Stimulated activated memory B cell treated with anti-CD40 and anti-IgM and Interleukin-4, amounts not matched to agents 10 μg/mL and 1 μg/mL and 100 μg/mL, for 72 hours (primary cell): ENCODE measurements around the gene FAM20A.
"Not testable (repeated sequence)": the region's sequence is repeated elsewhere in the genome, so short reads cannot be mapped to it uniquely, and the experiment has no call there.

ENCODE experiments used
- ATAC-seq: fragments of 150-1000 bp; cut with Tn5 transposase; 2 replicates; pipeline ENCODE4 v1.10.0; 2021
- H3K27ac Mint-ChIP-seq: one replicate; pipeline ENCODE4 v1.8.0; 2022; ENCODE audit warnings: mild to moderate bottlenecking, mixed read lengths
- H3K27me3 Mint-ChIP-seq: one replicate; pipeline ENCODE4 v1.8.0; 2022; ENCODE audit warnings: mixed read lengths
- H3K36me3 Mint-ChIP-seq: one replicate; pipeline ENCODE4 v1.8.0; 2022; ENCODE audit warnings: mixed read lengths
- H3K4me1 Mint-ChIP-seq: one replicate; pipeline ENCODE4 v1.8.0; 2022; ENCODE audit warnings: mixed read lengths
- H3K4me3 Mint-ChIP-seq: one replicate; pipeline ENCODE4 v1.8.0; 2022; ENCODE audit warnings: mild to moderate bottlenecking, moderate library complexity, mixed read lengths
- H3K9me3 Mint-ChIP-seq: one replicate; pipeline ENCODE4 v1.8.0; 2022; ENCODE audit warnings: mixed read lengths

The FAM20A gene

DNA sequence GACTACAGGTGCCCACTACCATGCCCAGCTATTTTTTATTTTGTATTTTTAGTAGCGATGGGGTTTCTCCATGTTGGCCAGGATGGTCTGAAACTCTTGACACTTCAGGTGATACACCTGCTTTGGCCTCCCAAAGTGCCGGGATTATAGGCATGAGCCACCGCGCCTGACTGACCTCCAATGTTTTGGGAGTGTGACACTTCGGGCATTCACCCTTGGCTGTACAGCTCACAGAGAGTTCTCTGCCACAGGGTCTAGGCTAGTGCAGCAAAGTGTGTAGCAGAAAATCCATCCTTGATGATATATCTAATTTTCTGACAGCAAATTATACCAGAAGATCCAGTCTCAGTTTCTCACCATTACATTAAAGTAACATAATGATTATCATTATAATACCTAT is 14.1 kb downstream of the FAM20A start:
- Mint-ChIP-seq H3K27ac (no peak overlapping the region), H3K4me1 (no peaks in the 10 kb centered on the region), H3K36me3 (peaks cover 6% of the 10 kb centered on the region), H3K9me3 (no peaks in the 10 kb centered on the region), H3K27me3 (peaks cover 21% of the 10 kb centered on the region), H3K4me3 (no peak overlapping the region)
- ATAC-seq, result no peak

- no peak for ATAC-seq
- H3K27me3 Mint-ChIP-seq, result peaks cover 17% of the 10 kb centered on the region
- no peaks in the 10 kb centered on the region for H3K4me1 Mint-ChIP-seq
- H3K9me3 Mint-ChIP-seq, result no peaks in the 10 kb centered on the region
- H3K36me3 Mint-ChIP-seq, result peaks cover 6% of the 10 kb centered on the region
- H3K4me3 Mint-ChIP-seq, result no peak overlapping the region
- H3K27ac Mint-ChIP-seq, result no peak overlapping the region
Observed at GRCh38 chr17:68585643-68586042, 15.5 kb downstream of the FAM20A start.

DNA sequence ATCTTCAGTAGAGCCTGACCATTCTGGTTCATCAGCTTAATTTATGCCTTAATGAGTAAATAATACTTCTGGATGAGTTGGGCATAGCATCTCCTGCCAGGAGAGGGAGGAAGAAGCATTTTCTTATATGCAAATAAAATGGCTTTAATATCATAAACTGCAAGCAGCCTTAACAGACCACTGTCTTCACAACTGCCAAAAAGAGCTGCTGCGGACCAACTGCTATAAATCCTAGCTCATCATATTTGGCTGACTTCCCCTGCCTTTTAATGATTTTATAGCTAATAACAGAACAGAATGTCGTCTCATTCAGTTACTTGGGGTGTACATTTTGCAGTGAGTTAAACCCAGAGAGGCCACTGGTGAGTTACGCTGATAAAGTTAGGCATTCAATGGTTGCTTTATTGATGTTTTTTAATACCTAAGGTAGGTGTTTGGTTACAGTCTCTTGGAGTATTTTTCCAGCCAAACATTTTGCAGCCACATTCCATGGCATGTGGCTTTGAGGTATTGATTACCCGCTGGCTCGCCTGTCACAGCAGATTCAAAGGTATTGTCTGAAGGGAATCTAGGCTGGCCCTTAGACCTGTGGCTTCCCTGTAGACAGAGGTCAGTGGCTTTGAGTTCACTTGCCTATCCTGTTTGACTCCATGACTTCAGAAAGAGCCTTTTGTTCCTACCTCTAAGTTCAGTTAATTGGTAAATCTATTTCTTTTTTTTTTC is 16.4 kb downstream of the FAM20A start:
- Mint-ChIP-seq H3K36me3 (peaks cover 6% of the 10 kb centered on the region), H3K9me3 (no peaks in the 10 kb centered on the region), H3K27ac (no peak overlapping the region), H3K4me3 (no peak overlapping the region), H3K27me3 (peaks cover 17% of the 10 kb centered on the region), H3K4me1 (no peaks in the 10 kb centered on the region)
- ATAC-seq, result no peak

DNA sequence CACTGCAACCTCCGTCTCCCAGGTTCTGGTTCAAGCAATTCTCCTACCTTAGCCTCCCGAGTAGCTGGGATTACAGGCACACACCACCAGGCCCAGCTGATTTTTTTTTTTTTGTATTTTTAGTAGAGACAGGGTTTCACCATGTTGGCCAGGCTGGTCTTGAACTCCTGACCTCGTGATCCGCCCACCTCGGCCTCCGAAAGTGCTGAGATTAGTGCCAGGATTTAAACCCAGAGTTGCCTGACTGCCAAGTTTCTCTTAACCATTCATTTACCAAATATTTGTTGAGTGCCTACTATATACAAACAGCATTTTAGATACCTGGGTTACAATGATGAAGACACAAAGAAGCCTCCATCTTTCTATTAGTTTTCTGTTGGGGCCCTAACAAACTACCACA is 18.3 kb downstream of the FAM20A start:
- not testable (repeated sequence) for H3K36me3 Mint-ChIP-seq, H3K4me3 Mint-ChIP-seq, H3K9me3 Mint-ChIP-seq, ATAC-seq, H3K27ac Mint-ChIP-seq, H3K4me1 Mint-ChIP-seq
- H3K27me3 Mint-ChIP-seq, result peaks cover 17% of the 10 kb centered on the region

- Mint-ChIP-seq H3K27ac (no peak overlapping the region), H3K36me3 (no peaks in the 10 kb centered on the region), H3K27me3 (peaks cover 14% of the 10 kb centered on the region), H3K4me1 (no peaks in the 10 kb centered on the region), H3K4me3 (no peak overlapping the region), H3K9me3 (no peaks in the 10 kb centered on the region)
- no peak for ATAC-seq
Observed at GRCh38 chr17:68581863-68582645, 19.1 kb downstream of the FAM20A start.

DNA sequence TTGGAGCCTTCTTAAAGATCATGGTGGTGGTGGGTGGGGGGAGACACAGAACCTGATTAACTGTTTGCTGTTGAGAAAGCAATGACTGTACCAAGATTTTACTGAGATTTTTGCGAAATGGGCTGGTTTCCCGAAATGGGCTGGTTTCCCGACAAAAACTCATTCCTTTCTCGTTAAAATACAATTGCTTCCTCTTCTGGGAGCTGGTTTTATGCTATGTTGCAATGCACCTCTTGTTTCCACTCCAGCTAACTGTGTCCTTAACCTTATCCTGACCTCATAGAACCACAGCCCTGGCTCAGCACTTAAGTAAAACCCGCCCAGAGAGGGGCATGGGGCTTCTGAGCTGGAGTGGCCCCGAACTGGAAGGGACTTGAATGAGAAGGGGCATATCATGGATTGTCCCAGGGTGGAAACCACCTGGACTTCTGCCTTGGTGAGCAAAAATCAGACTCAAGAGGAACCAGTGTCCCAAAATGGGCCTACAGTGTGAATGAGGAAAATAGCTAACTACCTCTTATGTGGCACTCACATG is 20.9 kb downstream of the FAM20A start:
- no peak for ATAC-seq
- Mint-ChIP-seq H3K27me3 (peaks cover 9% of the 10 kb centered on the region), H3K27ac (no peak overlapping the region), H3K4me3 (no peak overlapping the region), H3K36me3 (no peaks in the 10 kb centered on the region), H3K4me1 (no peaks in the 10 kb centered on the region), H3K9me3 (no peaks in the 10 kb centered on the region)

DNA sequence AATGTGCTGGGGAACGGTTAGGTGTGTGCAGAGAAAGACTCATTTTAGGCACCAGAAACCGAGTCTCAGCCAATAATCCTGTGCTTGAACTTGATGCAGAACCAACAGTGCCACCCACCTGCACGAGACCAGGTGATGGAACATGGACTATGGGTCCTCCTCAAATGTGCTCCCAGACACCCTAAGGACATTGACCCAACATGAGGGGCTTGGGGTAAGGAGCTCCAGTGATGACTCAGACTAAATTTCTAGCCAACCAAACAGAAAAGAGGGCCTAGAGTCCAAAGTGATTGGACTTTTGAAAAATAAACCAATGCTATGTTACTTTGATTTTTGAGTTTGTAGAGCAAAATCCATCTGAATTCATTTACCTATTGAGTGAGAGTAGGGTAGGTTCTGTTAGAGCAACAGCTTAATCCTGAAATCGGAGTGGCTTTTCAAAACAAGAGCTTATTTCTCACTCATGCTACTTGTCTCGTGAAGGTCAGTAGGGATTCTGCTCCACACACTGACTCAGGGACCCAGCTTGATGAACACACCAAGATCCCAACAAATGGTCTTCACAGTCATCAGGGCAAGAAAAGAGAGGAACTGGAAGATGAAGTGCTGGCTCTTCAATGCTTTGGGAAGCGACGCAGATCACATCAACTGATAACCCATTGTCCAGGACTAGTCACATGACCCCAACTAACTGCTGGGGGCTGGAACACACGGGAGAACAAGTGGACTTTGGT is 21.8 kb downstream of the FAM20A start:
- H3K9me3 Mint-ChIP-seq, result no peaks in the 10 kb centered on the region
- no peak overlapping the region for H3K4me3 Mint-ChIP-seq
- ATAC-seq, result no peak
- no peaks in the 10 kb centered on the region for H3K4me1 Mint-ChIP-seq
- H3K36me3 Mint-ChIP-seq, result no peaks in the 10 kb centered on the region
- H3K27me3 Mint-ChIP-seq, result peaks cover 9% of the 10 kb centered on the region
- no peak overlapping the region for H3K27ac Mint-ChIP-seq

GRCh38 chr17:68578236-68578635 is 22.9 kb downstream of the FAM20A start:
- no peaks in the 10 kb centered on the region for H3K4me1 Mint-ChIP-seq
- H3K4me3 Mint-ChIP-seq, result no peak overlapping the region
- no peaks in the 10 kb centered on the region for H3K9me3 Mint-ChIP-seq
- H3K36me3 Mint-ChIP-seq, result no peaks in the 10 kb centered on the region
- H3K27ac Mint-ChIP-seq, result no peak overlapping the region
- no peak for ATAC-seq
- peaks cover 9% of the 10 kb centered on the region for H3K27me3 Mint-ChIP-seq

- no peak for ATAC-seq
- H3K36me3 Mint-ChIP-seq, result no peaks in the 10 kb centered on the region
- no peak overlapping the region for H3K4me3 Mint-ChIP-seq
- no peaks in the 10 kb centered on the region for H3K4me1 Mint-ChIP-seq
- H3K27ac Mint-ChIP-seq, result no peak overlapping the region
- H3K27me3 Mint-ChIP-seq, result peaks cover 9% of the 10 kb centered on the region
- no peaks in the 10 kb centered on the region for H3K9me3 Mint-ChIP-seq
Observed at GRCh38 chr17:68577497-68577821, 23.7 kb downstream of the FAM20A start.

DNA sequence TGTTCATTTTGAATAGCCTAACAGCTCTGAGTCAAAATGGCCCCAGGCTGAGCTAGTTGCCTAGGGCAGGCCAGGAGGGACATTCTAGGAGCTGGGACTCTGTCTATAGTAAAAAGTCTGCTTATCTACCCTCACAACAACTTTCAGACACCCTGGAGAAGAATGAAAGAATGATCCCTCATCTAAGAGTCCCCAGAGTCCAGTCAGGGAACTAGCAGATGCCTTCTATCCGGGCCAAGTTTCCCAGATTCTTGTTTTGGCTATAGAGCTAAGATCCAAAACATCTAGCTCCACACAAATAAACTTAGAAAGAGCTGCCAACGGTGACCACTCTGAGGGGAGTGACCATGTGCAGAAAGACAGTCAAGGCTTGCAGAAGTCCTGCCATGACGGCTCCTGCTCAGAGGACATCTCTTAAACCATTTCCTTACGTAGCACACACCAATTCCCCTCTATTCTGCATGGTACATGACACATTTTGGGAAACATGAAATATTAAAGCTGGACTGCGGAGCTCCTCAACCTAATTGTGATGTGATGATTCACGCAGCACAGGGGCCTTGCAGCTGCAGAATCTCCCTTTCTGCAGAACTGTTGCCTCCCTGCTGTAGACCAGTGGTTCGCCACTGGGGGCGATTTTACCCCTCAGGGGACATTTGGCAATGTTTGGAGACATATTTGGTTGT is 24.2 kb downstream of the FAM20A start:
- no peaks in the 10 kb centered on the region for H3K36me3 Mint-ChIP-seq

GRCh38 chr17:68576137-68576536 is 25.0 kb downstream of the FAM20A start:
- H3K9me3 Mint-ChIP-seq, result no peaks in the 10 kb centered on the region
- no peaks in the 10 kb centered on the region for H3K4me1 Mint-ChIP-seq
- no peaks in the 10 kb centered on the region for H3K36me3 Mint-ChIP-seq
- no peak for ATAC-seq
- H3K27me3 Mint-ChIP-seq, result peaks cover 3% of the 10 kb centered on the region
- H3K4me3 Mint-ChIP-seq, result no peak overlapping the region
- H3K27ac Mint-ChIP-seq, result no peak overlapping the region

More for the DNA sequence above, 24.2 kb downstream of the FAM20A start:
- Mint-ChIP-seq H3K27ac (no peak overlapping the region), H3K27me3 (peaks cover 9% of the 10 kb centered on the region), H3K4me3 (no peak overlapping the region), H3K9me3 (no peaks in the 10 kb centered on the region), H3K4me1 (no peaks in the 10 kb centered on the region)
- ATAC-seq, result no peak

- no peak for ATAC-seq
- no peak overlapping the region for H3K27ac Mint-ChIP-seq
- no peaks in the 10 kb centered on the region for H3K9me3 Mint-ChIP-seq
- H3K4me1 Mint-ChIP-seq, result no peaks in the 10 kb centered on the region
- H3K27me3 Mint-ChIP-seq, result no peaks in the 10 kb centered on the region
- H3K36me3 Mint-ChIP-seq, result no peaks in the 10 kb centered on the region
- H3K4me3 Mint-ChIP-seq, result no peak overlapping the region
Observed at GRCh38 chr17:68573338-68573737, 27.8 kb downstream of the FAM20A start.

- Mint-ChIP-seq H3K27ac (no peak overlapping the region), H3K36me3 (no peaks in the 10 kb centered on the region), H3K4me1 (no peaks in the 10 kb centered on the region), H3K27me3 (no peaks in the 10 kb centered on the region), H3K4me3 (no peak overlapping the region), H3K9me3 (no peaks in the 10 kb centered on the region)
- no peak for ATAC-seq
Observed at GRCh38 chr17:68572138-68572842, 28.9 kb downstream of the FAM20A start.

GRCh38 chr17:68570526-68570925 is 30.6 kb downstream of the FAM20A start:
- H3K27ac Mint-ChIP-seq, result no peak overlapping the region
- H3K36me3 Mint-ChIP-seq, result no peaks in the 10 kb centered on the region
- no peak overlapping the region for H3K4me3 Mint-ChIP-seq
- H3K27me3 Mint-ChIP-seq, result peaks cover 9% of the 10 kb centered on the region
- no peaks in the 10 kb centered on the region for H3K9me3 Mint-ChIP-seq
- ATAC-seq, result no peak
- no peaks in the 10 kb centered on the region for H3K4me1 Mint-ChIP-seq
